ENCODE data around the gene PGAM4.
"Not testable (repeated sequence)": the region's sequence is repeated elsewhere in the genome, so short reads cannot be mapped to it uniquely, and the experiment has no call there.

The PGAM4 gene

GRCh38 chrX:77930581-77930980 is 38.9 kb downstream of the PGAM4 start:
- Histone ChIP-seq H3K27me3 (ENCODE audit: control insufficient read depth, insufficient read depth, low read length) (no peaks in the 10 kb centered on the region), H3K9ac (ENCODE audit: low read length) (no peak overlapping the region), H3K4me1 (ENCODE audit: control insufficient read depth, insufficient read depth, low read length) (no peaks in the 10 kb centered on the region), H3K36me3 (ENCODE audit: control insufficient read depth, insufficient read depth, low read length) (no peaks in the 10 kb centered on the region), H3K27ac (ENCODE audit: low read depth, low read length) (no peak overlapping the region), H3K4me3 (ENCODE audit: low read depth, low read length) (no peak overlapping the region), H3K9me3 (ENCODE audit: control insufficient read depth, insufficient read depth, low read depth, low read length) (peaks cover 25% of the 10 kb centered on the region)

- H3K9ac ChIP-seq (ENCODE audit: low read length) = no peak overlapping the region
- no peaks in the 10 kb centered on the region for H3K36me3 ChIP-seq (ENCODE audit: control insufficient read depth, insufficient read depth, low read length)
- no peaks in the 10 kb centered on the region for H3K4me1 ChIP-seq (ENCODE audit: control insufficient read depth, insufficient read depth, low read length)
- no peak overlapping the region for H3K27ac ChIP-seq (ENCODE audit: low read depth, low read length)
- peaks cover 21% of the 10 kb centered on the region; the same call in 1 of the 2 replicates for H3K9me3 ChIP-seq (ENCODE audit: control insufficient read depth, insufficient read depth, low read depth, low read length)
- H3K27me3 ChIP-seq (ENCODE audit: control insufficient read depth, insufficient read depth, low read length) = no peaks in the 10 kb centered on the region
- H3K4me3 ChIP-seq (ENCODE audit: low read depth, low read length) = no peak overlapping the region
Observed at GRCh38 chrX:77925764-77926163, 43.7 kb downstream of the PGAM4 start.

GRCh38 chrX:77924320-77924859 is 45.0 kb downstream of the PGAM4 start:
- Histone ChIP-seq H3K27ac (ENCODE audit: low read depth, low read length) (no peak overlapping the region), H3K36me3 (ENCODE audit: control insufficient read depth, insufficient read depth, low read length) (no peaks in the 10 kb centered on the region), H3K9ac (ENCODE audit: low read length) (no peak overlapping the region), H3K4me3 (ENCODE audit: low read depth, low read length) (no peak overlapping the region), H3K4me1 (ENCODE audit: control insufficient read depth, insufficient read depth, low read length) (no peaks in the 10 kb centered on the region), H3K27me3 (ENCODE audit: control insufficient read depth, insufficient read depth, low read length) (no peaks in the 10 kb centered on the region), H3K9me3 (ENCODE audit: control insufficient read depth, insufficient read depth, low read depth, low read length) (peaks cover 16% of the 10 kb centered on the region; the same call in 1 of the 2 replicates)

- H3K36me3 ChIP-seq (ENCODE audit: control insufficient read depth, insufficient read depth, low read length) = no peaks in the 10 kb centered on the region
- no peaks in the 10 kb centered on the region for H3K27me3 ChIP-seq (ENCODE audit: control insufficient read depth, insufficient read depth, low read length)
- no peak overlapping the region for H3K4me3 ChIP-seq (ENCODE audit: low read depth, low read length)
- H3K9ac ChIP-seq (ENCODE audit: low read length) = no peak overlapping the region
- H3K9me3 ChIP-seq (ENCODE audit: control insufficient read depth, insufficient read depth, low read depth, low read length) = peaks cover 11% of the 10 kb centered on the region; the same call in 1 of the 2 replicates
- H3K4me1 ChIP-seq (ENCODE audit: control insufficient read depth, insufficient read depth, low read length) = no peaks in the 10 kb centered on the region
- no peak overlapping the region for H3K27ac ChIP-seq (ENCODE audit: low read depth, low read length)
Observed at GRCh38 chrX:77922787-77923186, 46.7 kb downstream of the PGAM4 start.

GRCh38 chrX:77919370-77919769 is 50.1 kb downstream of the PGAM4 start:
- not testable (repeated sequence) for H3K4me1 ChIP-seq (ENCODE audit: control insufficient read depth, insufficient read depth, low read length); H3K4me3 ChIP-seq (ENCODE audit: low read depth, low read length); H3K27me3 ChIP-seq (ENCODE audit: control insufficient read depth, insufficient read depth, low read length); H3K27ac ChIP-seq (ENCODE audit: low read depth, low read length); H3K9ac ChIP-seq (ENCODE audit: low read length); H3K36me3 ChIP-seq (ENCODE audit: control insufficient read depth, insufficient read depth, low read length)
- H3K9me3 ChIP-seq (ENCODE audit: control insufficient read depth, insufficient read depth, low read depth, low read length) = peaks cover 11% of the 10 kb centered on the region; the same call in 1 of the 2 replicates

GRCh38 chrX:77918568-77918967 is 50.9 kb downstream of the PGAM4 start:
- Histone ChIP-seq H3K4me3 (ENCODE audit: low read depth, low read length) (no peak overlapping the region), H3K27me3 (ENCODE audit: control insufficient read depth, insufficient read depth, low read length) (no peaks in the 10 kb centered on the region), H3K4me1 (ENCODE audit: control insufficient read depth, insufficient read depth, low read length) (no peaks in the 10 kb centered on the region), H3K9me3 (ENCODE audit: control insufficient read depth, insufficient read depth, low read depth, low read length) (peaks cover 11% of the 10 kb centered on the region; the same call in 1 of the 2 replicates), H3K36me3 (ENCODE audit: control insufficient read depth, insufficient read depth, low read length) (no peaks in the 10 kb centered on the region), H3K27ac (ENCODE audit: low read depth, low read length) (no peak overlapping the region), H3K9ac (ENCODE audit: low read length) (no peak overlapping the region)
